ENCODE data around the gene NCK1. TPM values are rescaled to one million over a fixed set of nuclear protein-coding genes. Genes with fewer than 3 reads are reported as not detected.

NCK1 gene
- total RNA-seq, 4 donors from 2014 or later, result 11.9 to 48.7 (median 33.5) TPM

DNA sequence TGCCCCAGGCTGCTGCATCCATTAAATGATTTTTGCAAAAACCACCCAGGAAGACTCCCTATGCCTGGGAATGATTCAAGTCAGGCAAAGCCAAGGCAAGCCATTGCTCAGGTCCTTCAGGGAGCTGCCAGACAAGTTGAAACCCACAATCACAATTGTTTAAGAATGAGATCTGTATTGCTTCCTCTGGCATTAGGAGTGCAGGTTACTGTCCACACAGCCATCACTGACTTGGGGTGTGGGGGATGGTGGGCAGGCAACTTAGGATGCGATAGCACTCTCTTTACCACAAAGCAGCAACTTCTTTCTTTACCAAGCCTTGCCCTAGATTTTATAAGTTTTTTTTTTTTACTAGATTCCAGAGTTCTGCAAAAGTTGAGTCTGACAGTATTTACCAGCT is 80.8 kb downstream of the NCK1 start:
- no peak for TF ChIP-seq POLR2A (IDR thresholded peaks at IDR 0.05)
- TF ChIP-seq, protein P1, sequence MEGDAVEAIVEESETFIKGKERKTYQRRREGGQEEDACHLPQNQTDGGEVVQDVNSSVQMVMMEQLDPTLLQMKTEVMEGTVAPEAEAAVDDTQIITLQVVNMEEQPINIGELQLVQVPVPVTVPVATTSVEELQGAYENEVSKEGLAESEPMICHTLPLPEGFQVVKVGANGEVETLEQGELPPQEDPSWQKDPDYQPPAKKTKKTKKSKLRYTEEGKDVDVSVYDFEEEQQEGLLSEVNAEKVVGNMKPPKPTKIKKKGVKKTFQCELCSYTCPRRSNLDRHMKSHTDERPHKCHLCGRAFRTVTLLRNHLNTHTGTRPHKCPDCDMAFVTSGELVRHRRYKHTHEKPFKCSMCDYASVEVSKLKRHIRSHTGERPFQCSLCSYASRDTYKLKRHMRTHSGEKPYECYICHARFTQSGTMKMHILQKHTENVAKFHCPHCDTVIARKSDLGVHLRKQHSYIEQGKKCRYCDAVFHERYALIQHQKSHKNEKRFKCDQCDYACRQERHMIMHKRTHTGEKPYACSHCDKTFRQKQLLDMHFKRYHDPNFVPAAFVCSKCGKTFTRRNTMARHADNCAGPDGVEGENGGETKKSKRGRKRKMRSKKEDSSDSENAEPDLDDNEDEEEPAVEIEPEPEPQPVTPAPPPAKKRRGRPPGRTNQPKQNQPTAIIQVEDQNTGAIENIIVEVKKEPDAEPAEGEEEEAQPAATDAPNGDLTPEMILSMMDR (IDR thresholded peaks at IDR 0.05), result no peak

DNA sequence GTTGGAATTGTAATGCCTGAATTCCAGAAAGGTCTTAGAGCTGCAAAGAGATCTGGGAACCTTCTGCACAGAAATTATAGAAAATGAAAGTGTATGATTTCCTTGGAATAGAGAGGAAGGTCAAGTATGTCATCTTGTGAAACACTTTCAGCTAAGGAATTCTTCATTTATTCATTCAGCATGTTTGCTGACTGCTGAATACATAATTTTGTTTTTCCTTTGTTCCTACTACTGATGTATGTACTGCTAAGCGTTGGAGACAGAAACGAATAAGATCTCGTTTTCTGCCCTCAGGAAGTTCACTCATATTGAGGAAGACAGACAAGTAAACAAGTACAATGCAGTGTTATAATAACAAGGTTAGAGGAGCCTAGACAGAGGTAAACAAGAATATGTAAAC is 81.4 kb downstream of the NCK1 start:
- Histone ChIP-seq H3K36me3 (no peaks in the 10 kb centered on the region), H3K27me3 (no peaks in the 10 kb centered on the region), H3K27ac (no peak overlapping the region), H3K4me1 (peaks cover 0 to 7% (median 2%) of the 10 kb centered on the region in 4 donors), H3K4me3 (no peak overlapping the region), H3K9me3 (no peaks in the 10 kb centered on the region)
- TF ChIP-seq POLR2A (IDR thresholded peaks at IDR 0.05), result no peak
- TF ChIP-seq, protein P1 (IDR thresholded peaks at IDR 0.05), result no peak
- DNase-seq, result no peak

More for the DNA sequence above, 80.8 kb downstream of the NCK1 start:
- Histone ChIP-seq H3K9me3 (no peaks in the 10 kb centered on the region), H3K4me1 (peaks cover 0 to 7% (median 2%) of the 10 kb centered on the region in 4 donors), H3K27me3 (no peaks in the 10 kb centered on the region), H3K27ac (no peak overlapping the region), H3K36me3 (no peaks in the 10 kb centered on the region), H3K4me3 (no peak overlapping the region)
- no peak for DNase-seq

DNA sequence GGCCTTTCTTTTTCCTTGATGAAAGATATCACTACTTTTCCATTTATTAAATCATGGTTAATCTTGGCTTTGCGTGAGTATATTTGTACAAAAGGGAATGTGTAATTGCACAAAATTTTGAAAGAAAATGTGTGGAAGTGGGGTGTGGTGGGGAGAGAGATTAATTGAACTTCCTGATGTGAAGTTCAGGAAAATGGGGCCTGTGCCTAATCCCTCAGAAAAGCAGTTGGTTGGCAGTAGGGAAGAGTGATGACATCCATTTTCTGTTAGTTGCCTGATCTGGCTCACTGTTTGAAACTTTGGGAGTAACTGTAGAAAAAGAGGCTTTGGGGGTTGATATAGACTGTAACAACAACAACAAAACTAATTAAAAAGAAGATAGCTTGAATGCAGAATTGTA is 85.0 kb downstream of the NCK1 start:
- Histone ChIP-seq H3K9me3 (no peaks in the 10 kb centered on the region), H3K4me1 (peaks cover 0 to 7% (median 2%) of the 10 kb centered on the region in 4 donors), H3K36me3 (no peaks in the 10 kb centered on the region), H3K27ac (no peak overlapping the region), H3K4me3 (no peak overlapping the region), H3K27me3 (no peaks in the 10 kb centered on the region)
- TF ChIP-seq, protein P1 (IDR thresholded peaks at IDR 0.05), result no peak
- no peak for TF ChIP-seq POLR2A (IDR thresholded peaks at IDR 0.05)
- no peak for DNase-seq

DNA sequence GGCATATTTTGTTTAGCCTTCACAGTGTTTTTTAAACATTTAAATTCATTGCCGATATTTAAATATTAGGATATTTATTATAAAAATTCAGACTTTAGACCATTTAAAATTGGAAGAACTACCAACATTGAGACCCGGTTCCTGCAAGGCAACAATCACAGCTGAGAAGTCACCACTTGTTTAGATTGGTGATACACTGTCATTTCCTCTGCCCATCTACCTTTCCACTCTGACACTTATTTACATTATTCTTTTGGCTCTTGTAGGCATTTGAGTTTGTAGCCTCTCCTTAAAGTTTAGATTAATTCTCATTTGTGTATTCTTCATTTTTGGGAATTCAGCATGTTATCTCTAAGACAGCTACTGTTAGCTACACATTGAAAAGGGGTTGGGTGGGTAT is 85.5 kb downstream of the NCK1 start:
- H3K27ac ChIP-seq, result no peak overlapping the region
- no peak for DNase-seq
- H3K27me3 ChIP-seq, result no peaks in the 10 kb centered on the region
- H3K9me3 ChIP-seq, result no peaks in the 10 kb centered on the region
- H3K4me1 ChIP-seq, result peaks cover 0 to 5% (median 1%) of the 10 kb centered on the region in 4 donors
- TF ChIP-seq, protein P1 (IDR thresholded peaks at IDR 0.05), result no peak
- no peak for TF ChIP-seq POLR2A (IDR thresholded peaks at IDR 0.05)
- no peak overlapping the region for H3K4me3 ChIP-seq
- H3K36me3 ChIP-seq, result no peaks in the 10 kb centered on the region

DNA sequence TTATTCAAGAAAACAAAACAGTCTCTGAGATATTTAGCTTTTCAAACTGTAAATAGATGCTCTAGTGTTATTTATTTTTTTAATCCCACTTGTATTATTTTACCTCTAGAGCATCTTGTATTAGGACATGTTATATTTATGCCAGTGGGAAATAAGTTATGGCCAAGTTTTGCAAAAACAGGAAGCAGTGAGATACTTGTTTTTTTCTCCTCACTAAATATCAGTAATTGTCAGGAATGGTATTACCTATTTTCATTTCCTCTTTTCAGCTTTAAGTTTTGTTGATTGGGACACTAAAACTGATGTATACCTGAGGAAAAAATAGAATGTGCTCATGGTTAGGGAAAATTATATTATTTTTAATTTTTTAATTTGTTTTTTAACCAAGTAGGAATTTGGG is 87.1 kb downstream of the NCK1 start:
- no peak for DNase-seq
- no peak overlapping the region for H3K27ac ChIP-seq
- H3K36me3 ChIP-seq, result no peaks in the 10 kb centered on the region
- H3K4me3 ChIP-seq, result no peak overlapping the region
- no peaks in the 10 kb centered on the region for H3K27me3 ChIP-seq
- no peaks in the 10 kb centered on the region for H3K9me3 ChIP-seq
- TF ChIP-seq POLR2A (IDR thresholded peaks at IDR 0.05), result no peak
- TF ChIP-seq, protein P1 (IDR thresholded peaks at IDR 0.05), result no peak
- no peaks in the 10 kb centered on the region for H3K4me1 ChIP-seq

DNA sequence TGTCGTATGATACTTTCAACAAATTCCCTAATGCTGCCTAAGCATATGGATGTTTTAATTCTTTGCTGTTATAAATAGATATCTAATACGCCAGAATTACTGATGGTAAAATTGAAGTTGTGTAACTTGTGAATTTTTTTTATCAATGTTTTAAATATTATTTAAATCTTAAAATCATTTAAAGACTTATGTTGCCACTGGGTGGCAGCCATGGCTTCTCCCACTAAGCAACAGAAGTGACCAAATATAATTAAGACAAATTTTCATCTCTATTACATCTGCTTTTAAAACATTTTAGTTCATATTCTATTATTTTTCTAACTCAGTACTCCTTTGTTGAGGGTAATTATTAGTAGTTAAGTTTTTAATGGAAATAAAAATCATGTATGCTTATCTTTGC is 87.7 kb downstream of the NCK1 start:
- no peaks in the 10 kb centered on the region for H3K9me3 ChIP-seq
- no peak for DNase-seq
- H3K27ac ChIP-seq, result no peak overlapping the region
- H3K4me3 ChIP-seq, result no peak overlapping the region
- no peaks in the 10 kb centered on the region for H3K27me3 ChIP-seq
- TF ChIP-seq POLR2A (IDR thresholded peaks at IDR 0.05), result no peak
- TF ChIP-seq, protein P1 (IDR thresholded peaks at IDR 0.05), result peak in 3 of 6 experiments; percentile 20 to 26 (median 25)
- peaks cover 0 to 5% (median 0%) of the 10 kb centered on the region in 4 donors for H3K4me1 ChIP-seq
- H3K36me3 ChIP-seq, result no peaks in the 10 kb centered on the region
